Lower leg skin (tissue), 3 donors: ENCODE data around the gene CEACAM18.

Experiments
- CTCF ChIP-seq, 3 donors: fragments of 450-650 bp; IDR thresholded peaks; one replicate each; pipeline ENCODE4 v1.5.1; 2016; ENCODE audit warnings: antibody characterized with exemption in 3 of 3, mild to moderate bottlenecking in 3 of 3, moderate library complexity in 2 of 3
- POLR2A ChIP-seq, 2 donors: fragments of 450-650 bp; IDR thresholded peaks; one replicate each; pipeline ENCODE4 v1.6.1; 2016 to 2017; ENCODE audit warnings: antibody characterized with exemption in 2 of 2, mild to moderate bottlenecking in 1 of 2, moderate library complexity in 1 of 2

DNA sequence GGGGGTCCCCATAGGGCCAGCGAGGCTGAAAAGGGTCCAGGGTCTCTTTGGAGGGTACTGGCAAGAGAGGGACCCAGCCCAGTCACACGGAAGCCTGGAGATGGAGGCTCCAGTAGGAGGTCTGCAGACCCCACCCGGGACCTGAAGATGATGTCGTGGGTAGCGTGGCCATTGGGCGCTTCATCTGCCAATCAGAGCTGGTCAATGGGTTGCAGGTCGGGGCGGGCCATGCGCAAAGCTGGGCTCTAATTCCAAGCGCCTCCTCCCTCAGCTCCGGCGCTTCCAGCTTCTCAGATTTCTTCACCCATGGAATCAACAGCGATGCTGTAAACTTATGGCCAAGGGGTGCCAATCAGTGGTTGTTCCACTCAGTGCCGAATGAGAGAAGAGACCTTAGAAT is 12.3 kb downstream of the CEACAM18 start:
- TF ChIP-seq POLR2A (IDR thresholded peaks at IDR 0.05) (no peak), CTCF (IDR thresholded peaks at IDR 0.05) (no peak)
